ENCODE measurements around the gene COP1. TPM values are rescaled to one million over a fixed set of nuclear protein-coding genes. Genes with fewer than 3 reads are reported as not detected.

COP1 gene
- total RNA-seq: 43.3 and 68.6 TPM in 2 replicates

DNA sequence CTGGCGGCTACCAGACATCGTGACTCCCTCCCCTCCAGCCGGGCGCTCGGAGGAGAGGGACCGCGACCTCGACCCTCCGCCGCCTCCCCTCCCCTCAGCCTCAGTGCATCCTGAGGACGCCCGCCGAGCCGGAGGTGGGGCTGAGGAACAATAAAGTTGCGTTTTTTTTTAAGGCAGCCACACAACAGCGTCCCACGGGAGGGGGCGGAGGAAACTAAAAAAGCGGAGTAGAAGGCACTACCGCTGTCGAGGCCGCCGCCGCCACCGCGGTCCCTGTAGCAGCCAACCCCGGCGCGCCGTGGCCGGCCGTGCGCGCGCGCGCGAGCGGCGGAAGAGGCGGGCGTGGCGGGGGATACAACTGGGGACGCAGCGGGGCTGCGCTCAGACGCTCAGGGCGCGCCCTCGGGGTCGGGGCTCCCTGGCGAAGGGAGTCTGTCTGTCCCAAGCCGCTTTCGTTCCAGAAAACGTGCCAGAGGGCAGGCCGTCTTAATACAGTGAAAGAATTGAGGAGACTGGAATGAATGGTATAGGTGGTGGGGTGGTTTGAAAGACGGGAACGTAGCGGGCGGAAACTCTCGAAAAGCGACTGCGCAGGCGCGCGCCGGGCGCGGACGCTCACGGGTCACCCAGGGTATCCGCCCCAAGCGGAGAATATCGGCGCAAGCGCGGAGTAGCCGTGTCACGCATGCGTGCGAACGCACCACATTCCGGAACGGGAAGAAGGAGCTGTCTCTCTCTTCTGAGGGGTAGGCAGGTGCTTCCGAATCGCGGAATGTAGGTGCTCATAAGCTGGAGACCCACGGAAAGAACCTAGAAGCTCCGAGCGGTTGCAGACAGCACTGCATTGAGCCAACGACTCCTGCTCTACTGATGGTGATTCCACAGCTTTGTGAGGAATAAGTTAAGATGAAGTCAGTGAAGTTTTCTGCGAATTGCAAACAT lies at the start of gene COP1:
Gene COP1, minus strand, starts transcription at position 326 of the 942 bp plus-strand sequence. Its CDS starts 308 bp downstream, at position 18.

Small RNAs within 50 kb of the gene (small RNA-seq; reads per million reads assigned to genes)
- gene RF00066 (ENCODE audit: low replicate concordance) (not detected), gene RNU2-12P (ENCODE audit: low replicate concordance) (not detected), gene RPS29P5 (ENCODE audit: low replicate concordance) (0.10 reads per million), gene SCARNA3 (ENCODE audit: low replicate concordance) (19.6 reads per million, percentile 97 among the genes with 10 or more reads in this experiment)
